Effector memory CD4-positive, alpha-beta T cell (primary cell): ENCODE results near the gene SIRT6.
"Not testable (repeated sequence)": the region's sequence is repeated elsewhere in the genome, so short reads cannot be mapped to it uniquely, and the experiment has no call there.

Experiments used
- DNase-seq, 3 donors: peaks; one replicate each; pipeline ENCODE4 v3.0.0-alpha.2; 2020
- H3K27ac ChIP-seq: 2 replicates; pipeline ENCODE4 v1.7.0; 2013; ENCODE audit warnings: mild to moderate bottlenecking, low read length, moderate library complexity; ENCODE audit not compliant: insufficient read depth, poor library complexity, severe bottlenecking
- H3K27me3 ChIP-seq: replicated peaks from 2 replicates; pipeline ENCODE4 v1.7.0; 2013; ENCODE audit warnings: mild to moderate bottlenecking, low read length; ENCODE audit not compliant: insufficient read depth, control insufficient read depth, poor library complexity, severe bottlenecking
- H3K36me3 ChIP-seq: 2 replicates; pipeline ENCODE4 v1.7.0; 2013; ENCODE audit warnings: mild to moderate bottlenecking, low read length, moderate library complexity; ENCODE audit not compliant: control insufficient read depth, insufficient read depth
- H3K4me1 ChIP-seq: 2 replicates; pipeline ENCODE4 v1.7.0; 2013; ENCODE audit warnings: low read length, mild to moderate bottlenecking; ENCODE audit not compliant: control insufficient read depth, insufficient read depth, poor library complexity, severe bottlenecking
- H3K4me3 ChIP-seq: 2 replicates; pipeline ENCODE4 v1.7.0; 2013; ENCODE audit warnings: low read length, low read depth, mild to moderate bottlenecking; ENCODE audit not compliant: insufficient read depth, poor library complexity, severe bottlenecking
- H3K9me3 ChIP-seq: 2 replicates; pipeline ENCODE4 v1.7.0; 2013; ENCODE audit warnings: mild to moderate bottlenecking, low read length, moderate library complexity; ENCODE audit not compliant: control insufficient read depth
- total RNA-seq, 3 donors: gene quantifications; one replicate each; lab custom pipeline; 2026; lab: John Stamatoyannopoulos, UW

SIRT6 gene
- total RNA-seq, result 7.4 to 11.0 (median 9.5) reads per million in 3 donors

DNA sequence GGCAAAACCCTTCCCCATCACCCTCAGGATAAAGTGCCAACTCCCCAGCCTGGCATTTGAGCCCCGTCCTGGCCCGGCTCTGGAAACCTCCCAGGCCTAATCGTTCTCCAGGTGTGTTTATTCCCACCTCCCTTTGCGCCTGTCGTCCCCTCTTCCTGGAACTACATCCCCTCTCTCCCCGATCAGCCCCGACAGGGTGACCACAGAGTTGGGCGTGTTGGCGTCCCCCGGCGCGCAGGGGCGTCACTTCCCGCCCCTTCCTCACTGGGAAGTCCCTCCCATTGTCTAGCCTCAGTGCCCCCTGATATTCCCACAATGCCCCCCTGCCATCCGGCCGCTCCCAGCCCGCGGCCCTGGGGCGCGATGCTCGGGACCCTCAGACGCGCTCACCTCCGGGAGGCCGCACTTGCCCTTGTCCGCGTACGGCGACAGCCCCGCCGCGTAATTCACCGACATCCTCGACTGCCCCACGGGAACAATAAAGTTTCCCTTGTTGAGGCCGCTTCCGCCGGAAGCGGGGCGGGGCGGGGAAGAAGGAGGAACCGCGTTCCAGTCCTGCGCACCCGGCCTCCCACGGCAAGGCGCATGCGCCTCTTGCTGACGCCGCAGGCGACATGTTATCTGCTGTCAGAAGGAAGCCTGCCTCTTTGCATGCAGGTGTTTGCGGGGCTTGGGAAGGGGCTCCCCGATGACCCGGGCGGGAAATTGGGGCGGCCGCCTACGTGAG, at the start of gene SIRT6, which contains the start of gene ANKRD24:
Gene SIRT6, minus strand, starts transcription at position 480 of the 727 bp plus-strand sequence. Its CDS starts 24 bp downstream, at position 456.
Gene ANKRD24, plus strand, starts transcription at position 606 of the 727 bp plus-strand sequence. CDS start 3,737 bp downstream, outside the sequence.
- Histone ChIP-seq H3K4me3 (peak within 1 kb of the TSS; percentile 90), H3K36me3 (peaks cover 5% of the 10 kb centered on the region), H3K27ac (peak within 1 kb of the TSS; percentile 86), H3K27me3 (no peaks in the 10 kb centered on the region), H3K9me3 (no peaks in the 10 kb centered on the region), H3K4me1 (peaks cover 21% of the 10 kb centered on the region)
- peak; percentile 90 to 95 (median 93) for DNase-seq

- H3K4me1 ChIP-seq, H3K9me3 ChIP-seq, H3K36me3 ChIP-seq, DNase-seq, H3K27ac ChIP-seq, H3K4me3 ChIP-seq: not testable (repeated sequence)
- peaks cover 14% of the 10 kb centered on the region for H3K27me3 ChIP-seq
These were observed 49.8 kb upstream of the SIRT6 start for GRCh38 chr19:4232139-4232538.

GRCh38 chr19:4231521-4231920, 49.2 kb upstream of the SIRT6 start:
- H3K9me3 ChIP-seq, H3K4me3 ChIP-seq, H3K36me3 ChIP-seq, H3K4me1 ChIP-seq, DNase-seq, H3K27ac ChIP-seq: not testable (repeated sequence)
- H3K27me3 ChIP-seq, result peaks cover 14% of the 10 kb centered on the region

DNA sequence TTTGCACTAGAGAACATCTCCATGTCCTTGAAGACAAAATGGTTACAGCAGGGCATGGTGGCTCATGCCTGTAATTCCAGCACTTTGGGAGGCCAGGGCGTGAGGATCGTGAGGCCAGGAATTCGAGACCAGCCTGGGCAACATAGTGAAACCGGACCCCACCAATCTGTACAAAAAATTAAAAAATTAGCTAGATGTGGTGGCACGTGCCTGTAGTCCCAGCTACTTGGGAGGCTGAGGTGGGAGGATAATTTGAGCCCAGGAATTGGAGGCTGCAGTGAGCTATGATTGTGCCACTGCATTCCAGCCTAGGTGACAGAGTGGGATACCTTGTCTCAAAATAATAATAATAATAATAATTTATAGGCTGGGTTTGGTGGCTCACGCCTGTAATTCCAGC, 47.9 kb upstream of the SIRT6 start:
- not testable (repeated sequence) for H3K4me1 ChIP-seq, H3K36me3 ChIP-seq, H3K4me3 ChIP-seq, DNase-seq, H3K27ac ChIP-seq, H3K9me3 ChIP-seq
- H3K27me3 ChIP-seq, result peaks cover 14% of the 10 kb centered on the region

- no peak within 1 kb of the TSS for H3K27ac ChIP-seq
- no peaks in the 10 kb centered on the region for H3K9me3 ChIP-seq
- no peak for DNase-seq
- peaks cover 14% of the 10 kb centered on the region for H3K27me3 ChIP-seq
- H3K36me3 ChIP-seq, result no peaks in the 10 kb centered on the region
- H3K4me3 ChIP-seq, result no peak within 1 kb of the TSS
- H3K4me1 ChIP-seq, result no peaks in the 10 kb centered on the region
These were observed 47.0 kb upstream of the SIRT6 start, which contains the start of gene EBI3 for GRCh38 chr19:4229179-4229931. Gene EBI3 (plus strand): TSS chr19:4229523. CDS start chr19:4229551, 28 bp downstream.

DNA sequence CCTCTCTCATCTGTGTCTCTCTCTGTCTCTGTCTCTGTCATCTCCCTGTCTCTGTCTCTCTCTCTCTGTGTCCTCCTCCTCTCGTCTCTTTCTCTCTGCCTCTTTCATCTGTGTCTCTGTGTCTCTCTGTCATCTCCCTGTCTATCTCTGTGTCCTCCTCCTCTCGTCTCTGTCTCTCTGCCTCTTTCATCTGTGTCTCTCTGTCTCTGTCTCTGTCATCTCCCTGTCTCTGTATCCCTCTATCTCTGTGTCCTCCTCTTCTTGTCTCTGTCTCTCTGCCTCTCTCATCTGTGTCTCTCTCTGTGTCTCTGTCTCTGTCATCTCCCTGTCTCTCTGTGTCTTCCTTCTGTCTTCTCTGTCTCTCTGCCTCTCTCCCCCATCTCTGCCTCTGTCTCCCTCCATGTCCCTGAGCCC, 46.4 kb upstream of the SIRT6 start:
- Histone ChIP-seq H3K4me1 (no peaks in the 10 kb centered on the region), H3K4me3 (no peak overlapping the region), H3K36me3 (no peaks in the 10 kb centered on the region), H3K9me3 (no peaks in the 10 kb centered on the region), H3K27me3 (peaks cover 14% of the 10 kb centered on the region), H3K27ac (no peak overlapping the region)
- DNase-seq, result no peak

GRCh38 chr19:4227771-4228170, 45.4 kb upstream of the SIRT6 start:
- DNase-seq, result no peak
- peaks cover 11% of the 10 kb centered on the region for H3K27me3 ChIP-seq
- H3K9me3 ChIP-seq, result no peaks in the 10 kb centered on the region
- H3K27ac ChIP-seq, result no peak overlapping the region
- H3K4me3 ChIP-seq, result no peak overlapping the region
- no peaks in the 10 kb centered on the region for H3K4me1 ChIP-seq
- H3K36me3 ChIP-seq, result no peaks in the 10 kb centered on the region

DNA sequence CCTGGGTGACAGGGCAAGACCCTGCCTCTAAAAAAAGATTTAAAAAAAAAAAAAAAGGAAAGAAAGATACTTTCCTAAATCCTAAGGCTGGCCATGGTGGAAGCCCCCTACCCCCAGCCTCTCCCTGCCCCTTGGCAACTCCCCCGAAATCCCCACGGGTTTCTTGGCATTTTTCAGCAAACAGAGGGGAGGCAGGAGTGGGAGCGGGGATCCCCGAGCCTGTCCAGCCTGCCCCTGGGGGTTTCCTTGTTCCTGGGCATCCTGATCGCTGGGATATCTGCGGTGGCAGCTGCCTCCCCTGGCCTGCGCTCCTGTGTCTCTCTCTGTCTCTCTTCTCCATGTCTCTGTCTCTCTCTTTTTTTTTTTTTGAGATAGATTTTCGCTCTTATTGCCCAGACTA, 43.5 kb upstream of the SIRT6 start:
- no peak overlapping the region for H3K27ac ChIP-seq
- H3K4me3 ChIP-seq, result no peak overlapping the region
- no peaks in the 10 kb centered on the region for H3K36me3 ChIP-seq
- H3K4me1 ChIP-seq, result no peaks in the 10 kb centered on the region
- H3K27me3 ChIP-seq, result peaks cover 10% of the 10 kb centered on the region
- no peaks in the 10 kb centered on the region for H3K9me3 ChIP-seq
- no peak for DNase-seq

DNA sequence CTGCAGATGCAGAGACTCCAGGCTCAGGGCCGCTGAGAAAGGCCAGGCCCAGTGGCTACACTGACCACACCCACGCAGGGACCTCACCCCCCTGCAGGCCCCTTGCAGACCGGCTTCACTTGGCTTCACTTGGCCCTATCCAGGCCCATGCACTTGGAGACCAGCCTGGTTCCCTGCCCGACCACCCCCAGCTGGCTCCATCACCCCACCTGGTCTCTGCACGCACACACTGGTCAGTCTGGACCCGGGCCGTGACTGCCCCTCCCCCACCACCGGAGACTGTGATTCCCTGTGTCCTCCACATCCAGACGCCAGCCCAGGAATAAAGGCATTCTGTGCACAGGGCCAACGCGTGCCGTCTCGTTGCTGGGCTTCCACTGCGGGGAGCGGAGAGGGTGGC, 42.1 kb upstream of the SIRT6 start:
- H3K36me3 ChIP-seq, result no peaks in the 10 kb centered on the region
- no peak for DNase-seq

DNA sequence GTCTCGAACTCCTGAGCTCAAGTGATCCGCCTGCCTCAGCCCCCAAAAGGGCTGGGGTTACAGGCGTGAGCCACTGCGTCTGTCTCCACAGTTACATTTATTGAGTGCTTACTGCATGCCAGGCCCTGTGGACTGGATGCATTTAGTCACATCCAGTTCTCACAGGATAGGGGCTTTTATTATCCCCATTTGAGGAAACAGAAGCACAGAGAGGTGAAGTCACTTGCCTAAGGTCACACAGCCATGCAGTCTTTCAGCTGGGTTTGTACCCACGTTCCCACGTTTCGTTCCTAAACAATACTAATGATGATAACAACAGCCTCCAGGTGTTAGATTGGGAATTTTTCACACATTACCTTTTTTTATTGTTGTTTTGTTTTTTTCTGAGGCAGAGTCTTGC, 37.8 kb upstream of the SIRT6 start:
- H3K36me3 ChIP-seq, result no peaks in the 10 kb centered on the region
- no peak overlapping the region for H3K4me3 ChIP-seq
- no peaks in the 10 kb centered on the region for H3K27me3 ChIP-seq
- no peaks in the 10 kb centered on the region for H3K4me1 ChIP-seq
- DNase-seq, result no peak
- H3K9me3 ChIP-seq, result no peaks in the 10 kb centered on the region
- H3K27ac ChIP-seq, result no peak overlapping the region

More for the DNA sequence above, 42.1 kb upstream of the SIRT6 start:
- Histone ChIP-seq H3K4me3 (no peak overlapping the region), H3K27ac (no peak overlapping the region), H3K27me3 (peaks cover 6% of the 10 kb centered on the region), H3K9me3 (no peaks in the 10 kb centered on the region), H3K4me1 (no peaks in the 10 kb centered on the region)
